Ectodermal cell (in vitro differentiated cells): ENCODE measurements around the gene GNPAT. TPM values are rescaled to one million over a fixed set of nuclear protein-coding genes. Genes with fewer than 3 reads are reported as not detected.

Experiments
- H3K27ac ChIP-seq: 2 replicates; pipeline ENCODE4 v1.7.0; 2013; ENCODE audit warnings: mild to moderate bottlenecking, low read depth, low read length; ENCODE audit not compliant: insufficient read depth, poor library complexity, severe bottlenecking
- H3K27me3 ChIP-seq: 2 replicates; pipeline ENCODE4 v1.7.0; 2013; ENCODE audit warnings: mild to moderate bottlenecking, low read length; ENCODE audit not compliant: insufficient read depth, control insufficient read depth, poor library complexity, severe bottlenecking
- H3K36me3 ChIP-seq: one replicate; pipeline ENCODE4 v1.7.0; 2013; ENCODE audit warnings: low read length; ENCODE audit not compliant: control insufficient read depth, insufficient read depth
- H3K4me1 ChIP-seq: one replicate; pipeline ENCODE4 v1.7.0; 2013; ENCODE audit warnings: low read length; ENCODE audit not compliant: control insufficient read depth, insufficient read depth
- H3K4me3 ChIP-seq: 2 replicates; pipeline ENCODE4 v1.7.0; 2013; ENCODE audit warnings: low read depth, low read length, control low read depth; ENCODE audit not compliant: insufficient read depth
- H3K9me3 ChIP-seq: 2 replicates; pipeline ENCODE4 v1.7.0; 2013; ENCODE audit warnings: mild to moderate bottlenecking, low read length, moderate library complexity; ENCODE audit not compliant: control insufficient read depth
- WGBS, 2 experiments: methylation state at CpG; one replicate each; pipeline ENCODE4 v1.1.7; 2013; ENCODE audit warnings: missing lambda C conversion rate in 2 of 2; 5-methylcytosine and 5-hydroxymethylcytosine counted together
- polyA plus RNA-seq, 4 experiments: library from polyadenylated mRNA; stranded (reverse); fragments of 50-300 nt; gene quantifications; one replicate each; pipeline ENCODE4 v1.2.3, GENCODE V29; 2013

Gene GNPAT
- 98.9 TPM for polyA plus RNA-seq (2013, experiment 1 of 4)
- polyA plus RNA-seq (2013, experiment 2 of 4), result 104 TPM
- 86.5 TPM for polyA plus RNA-seq (2013, experiment 3 of 4)
- 90.6 TPM for polyA plus RNA-seq (2013, experiment 4 of 4)

GRCh38 chr1:231240883-231241735 is at the start of gene GNPAT:
Gene GNPAT (plus strand): TSS chr1:231241212. CDS start chr1:231241379, 167 bp downstream.
- H3K4me1 ChIP-seq, result peaks cover 8% of the 10 kb centered on the region
- peaks cover 4% of the 10 kb centered on the region for H3K36me3 ChIP-seq
- H3K4me3 ChIP-seq, result peak within 1 kb of the TSS; percentile 82
- H3K9me3 ChIP-seq, result no peaks in the 10 kb centered on the region
- H3K27ac ChIP-seq, result peak within 1 kb of the TSS; percentile 64
- WGBS, 2 experiments, result 0% methylated on average over 50 to 51 of the region's 51 CpGs
- H3K27me3 ChIP-seq, result no peaks in the 10 kb centered on the region

- H3K4me1 ChIP-seq, result peaks cover 8% of the 10 kb centered on the region
- H3K4me3 ChIP-seq, result no peak overlapping the region
- no peak overlapping the region for H3K27ac ChIP-seq
- no peaks in the 10 kb centered on the region for H3K9me3 ChIP-seq
- WGBS, 2 experiments, result 86 to 89% methylated on average over 12 of the region's 12 CpGs
- no peaks in the 10 kb centered on the region for H3K27me3 ChIP-seq
- no peaks in the 10 kb centered on the region for H3K36me3 ChIP-seq
These were observed 48.3 kb upstream of the GNPAT start for GRCh38 chr1:231192620-231193163.

GRCh38 chr1:231193710-231194340 is 47.2 kb upstream of the GNPAT start:
- peaks cover 8% of the 10 kb centered on the region for H3K4me1 ChIP-seq
- no peaks in the 10 kb centered on the region for H3K36me3 ChIP-seq
- no peak overlapping the region for H3K27ac ChIP-seq
- no peaks in the 10 kb centered on the region for H3K27me3 ChIP-seq
- H3K4me3 ChIP-seq, result no peak overlapping the region
- H3K9me3 ChIP-seq, result no peaks in the 10 kb centered on the region
- 71 to 77% methylated on average over 10 of the region's 10 CpGs for WGBS, 2 experiments

GRCh38 chr1:231194476-231194842 is 46.6 kb upstream of the GNPAT start:
- Histone ChIP-seq H3K4me1 (peaks cover 8% of the 10 kb centered on the region), H3K36me3 (no peaks in the 10 kb centered on the region), H3K4me3 (no peak overlapping the region), H3K27me3 (no peaks in the 10 kb centered on the region), H3K27ac (no peak overlapping the region), H3K9me3 (no peaks in the 10 kb centered on the region)
- 87 to 96% methylated on average over 1 to 2 of the region's 2 CpGs for WGBS, 2 experiments

- WGBS, 2 experiments, result 94 to 95% methylated on average over 8 of the region's 8 CpGs
- no peaks in the 10 kb centered on the region for H3K27me3 ChIP-seq
- H3K36me3 ChIP-seq, result no peaks in the 10 kb centered on the region
- H3K27ac ChIP-seq, result no peak overlapping the region
- no peaks in the 10 kb centered on the region for H3K9me3 ChIP-seq
- no peak overlapping the region for H3K4me3 ChIP-seq
- H3K4me1 ChIP-seq, result peaks cover 8% of the 10 kb centered on the region
These were observed 46.0 kb upstream of the GNPAT start for GRCh38 chr1:231194843-231195516.

GRCh38 chr1:231196307-231196706 is 44.7 kb upstream of the GNPAT start:
- Histone ChIP-seq H3K36me3 (no peaks in the 10 kb centered on the region), H3K27ac (no peak overlapping the region), H3K4me3 (no peak overlapping the region), H3K9me3 (no peaks in the 10 kb centered on the region), H3K4me1 (peaks cover 8% of the 10 kb centered on the region), H3K27me3 (peaks cover 1% of the 10 kb centered on the region)
- WGBS, 2 experiments, result 93 to 94% methylated on average over 3 of the region's 3 CpGs

GRCh38 chr1:231196728-231197127 is 44.3 kb upstream of the GNPAT start:
- Histone ChIP-seq H3K9me3 (no peaks in the 10 kb centered on the region), H3K4me3 (no peak overlapping the region), H3K36me3 (no peaks in the 10 kb centered on the region), H3K4me1 (peaks cover 8% of the 10 kb centered on the region), H3K27ac (no peak overlapping the region), H3K27me3 (peaks cover 6% of the 10 kb centered on the region)
- WGBS, 2 experiments, result 90 to 98% methylated on average over 2 of the region's 2 CpGs

- Histone ChIP-seq H3K27me3 (peaks cover 14% of the 10 kb centered on the region), H3K4me1 (no peaks in the 10 kb centered on the region)
These were observed 41.1 kb upstream of the GNPAT start for GRCh38 chr1:231199868-231200267.

GRCh38 chr1:231200388-231201031 is 40.5 kb upstream of the GNPAT start:
- Histone ChIP-seq H3K36me3 (no peaks in the 10 kb centered on the region), H3K4me1 (no peaks in the 10 kb centered on the region), H3K9me3 (no peaks in the 10 kb centered on the region), H3K27me3 (peaks cover 14% of the 10 kb centered on the region), H3K4me3 (no peak overlapping the region), H3K27ac (no peak overlapping the region)
- WGBS, 2 experiments, result 90% methylated on average over 8 of the region's 8 CpGs

More at GRCh38 chr1:231199868-231200267, 41.1 kb upstream of the GNPAT start:
- WGBS, 2 experiments, result 97 to 98% methylated on average over 7 of the region's 7 CpGs
- H3K27ac ChIP-seq, result no peak overlapping the region
- no peaks in the 10 kb centered on the region for H3K9me3 ChIP-seq
- no peak overlapping the region for H3K4me3 ChIP-seq
- H3K36me3 ChIP-seq, result no peaks in the 10 kb centered on the region
